ENCODE results near the gene TBC1D5.
"Not testable (repeated sequence)": the region's sequence is repeated elsewhere in the genome, so short reads cannot be mapped to it uniquely, and the experiment has no call there.

Gene TBC1D5

GRCh38 chr3:17648630-17649355, 93.6 kb downstream of the TBC1D5 start:
- DNase-seq (ENCODE audit: low read depth in 4 of 4, low spot score in 1 of 4), result not testable (repeated sequence)

- DNase-seq (ENCODE audit: low read depth in 4 of 4, low spot score in 1 of 4), result no peak
Measured at GRCh38 chr3:17645074-17645698, 97.2 kb downstream of the TBC1D5 start.

- no peak for DNase-seq (ENCODE audit: low read depth in 4 of 4, low spot score in 1 of 4)
Measured at GRCh38 chr3:17643691-17644090, 98.7 kb downstream of the TBC1D5 start.

- DNase-seq (ENCODE audit: low read depth in 4 of 4, low spot score in 1 of 4), result no peak
Measured at GRCh38 chr3:17642474-17642873, 100.0 kb downstream of the TBC1D5 start.

- no peak for DNase-seq (ENCODE audit: low read depth in 4 of 4, low spot score in 1 of 4)
Measured at GRCh38 chr3:17640466-17640865, 102.0 kb downstream of the TBC1D5 start.

- no peak for DNase-seq (ENCODE audit: low read depth in 4 of 4, low spot score in 1 of 4)
Measured at GRCh38 chr3:17639765-17640164, 102.7 kb downstream of the TBC1D5 start.

GRCh38 chr3:17639257-17639656, 103.2 kb downstream of the TBC1D5 start:
- DNase-seq (ENCODE audit: low read depth in 4 of 4, low spot score in 1 of 4), result no peak

- DNase-seq (ENCODE audit: low read depth in 4 of 4, low spot score in 1 of 4), result no peak
Measured at GRCh38 chr3:17638356-17638755, 104.1 kb downstream of the TBC1D5 start.

GRCh38 chr3:17635675-17636074, 106.8 kb downstream of the TBC1D5 start:
- not testable (repeated sequence) for DNase-seq (ENCODE audit: low read depth in 4 of 4, low spot score in 1 of 4)

- no peak for DNase-seq (ENCODE audit: low read depth in 4 of 4, low spot score in 1 of 4)
Measured at GRCh38 chr3:17634964-17635363, 107.5 kb downstream of the TBC1D5 start.

- DNase-seq (ENCODE audit: low read depth in 4 of 4, low spot score in 1 of 4), result no peak
Measured at GRCh38 chr3:17634201-17634600, 108.2 kb downstream of the TBC1D5 start.

GRCh38 chr3:17632401-17633100, 109.9 kb downstream of the TBC1D5 start:
- no peak for DNase-seq (ENCODE audit: low read depth in 4 of 4, low spot score in 1 of 4)

GRCh38 chr3:17631609-17632008, 110.8 kb downstream of the TBC1D5 start:
- DNase-seq (ENCODE audit: low read depth in 4 of 4, low spot score in 1 of 4), result no peak

GRCh38 chr3:17629400-17629799, 113.0 kb downstream of the TBC1D5 start:
- no peak for DNase-seq (ENCODE audit: low read depth in 4 of 4, low spot score in 1 of 4)

GRCh38 chr3:17626395-17626794, 116.0 kb downstream of the TBC1D5 start:
- no peak for DNase-seq (ENCODE audit: low read depth in 4 of 4, low spot score in 1 of 4)

GRCh38 chr3:17625133-17625532, 117.3 kb downstream of the TBC1D5 start:
- DNase-seq (ENCODE audit: low read depth in 4 of 4, low spot score in 1 of 4), result no peak

- no peak for DNase-seq (ENCODE audit: low read depth in 4 of 4, low spot score in 1 of 4)
Measured at GRCh38 chr3:17623464-17623863, 119.0 kb downstream of the TBC1D5 start.

- DNase-seq (ENCODE audit: low read depth in 4 of 4, low spot score in 1 of 4), result no peak
Measured at GRCh38 chr3:17619968-17620367, 122.5 kb downstream of the TBC1D5 start.

GRCh38 chr3:17613017-17613416, 129.4 kb downstream of the TBC1D5 start:
- DNase-seq (ENCODE audit: low read depth in 4 of 4, low spot score in 1 of 4), result not testable (repeated sequence)

- no peak for DNase-seq (ENCODE audit: low read depth in 4 of 4, low spot score in 1 of 4)
Measured at GRCh38 chr3:17607905-17608304, 134.5 kb downstream of the TBC1D5 start.

GRCh38 chr3:17605934-17606333, 136.5 kb downstream of the TBC1D5 start:
- DNase-seq (ENCODE audit: low read depth in 4 of 4, low spot score in 1 of 4), result no peak

GRCh38 chr3:17605032-17605431, 137.4 kb downstream of the TBC1D5 start:
- no peak for DNase-seq (ENCODE audit: low read depth in 4 of 4, low spot score in 1 of 4)

Data from stimulated activated CD4-positive, alpha-beta T cell treated with anti-CD3 and anti-CD28 coated beads, Interleukin-1b, Interleukin-23, amount 100 ng/mL, for 24 hours (primary cell).